Measurements from ENCODE around the gene NTSR2.

Gene NTSR2

DNA sequence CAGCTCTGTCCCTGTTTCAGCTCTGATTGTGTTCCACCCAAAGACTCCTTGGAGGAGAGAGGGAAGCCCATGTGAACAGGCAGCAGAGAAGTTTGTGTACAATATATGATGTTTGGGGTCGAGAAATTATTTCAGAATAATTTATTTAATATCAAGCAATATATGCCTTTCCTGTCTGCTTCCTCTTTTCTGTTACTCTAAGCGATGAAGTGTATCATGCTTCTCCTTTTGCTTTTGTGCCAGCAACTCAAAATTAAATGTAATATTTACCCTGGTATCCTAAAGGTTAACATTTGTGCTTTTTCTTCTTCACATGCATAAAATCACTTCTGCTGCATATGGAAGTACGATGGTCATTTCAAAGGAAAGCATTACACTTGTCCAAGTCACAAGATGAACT lies 2.4 kb upstream of the NTSR2 start:
- TF ChIP-seq, protein P1, sequence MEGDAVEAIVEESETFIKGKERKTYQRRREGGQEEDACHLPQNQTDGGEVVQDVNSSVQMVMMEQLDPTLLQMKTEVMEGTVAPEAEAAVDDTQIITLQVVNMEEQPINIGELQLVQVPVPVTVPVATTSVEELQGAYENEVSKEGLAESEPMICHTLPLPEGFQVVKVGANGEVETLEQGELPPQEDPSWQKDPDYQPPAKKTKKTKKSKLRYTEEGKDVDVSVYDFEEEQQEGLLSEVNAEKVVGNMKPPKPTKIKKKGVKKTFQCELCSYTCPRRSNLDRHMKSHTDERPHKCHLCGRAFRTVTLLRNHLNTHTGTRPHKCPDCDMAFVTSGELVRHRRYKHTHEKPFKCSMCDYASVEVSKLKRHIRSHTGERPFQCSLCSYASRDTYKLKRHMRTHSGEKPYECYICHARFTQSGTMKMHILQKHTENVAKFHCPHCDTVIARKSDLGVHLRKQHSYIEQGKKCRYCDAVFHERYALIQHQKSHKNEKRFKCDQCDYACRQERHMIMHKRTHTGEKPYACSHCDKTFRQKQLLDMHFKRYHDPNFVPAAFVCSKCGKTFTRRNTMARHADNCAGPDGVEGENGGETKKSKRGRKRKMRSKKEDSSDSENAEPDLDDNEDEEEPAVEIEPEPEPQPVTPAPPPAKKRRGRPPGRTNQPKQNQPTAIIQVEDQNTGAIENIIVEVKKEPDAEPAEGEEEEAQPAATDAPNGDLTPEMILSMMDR (conservative IDR thresholded peaks at IDR 0.05; ENCODE audit: low read length), result no peak
- no peak overlapping the region for H3K4me3 ChIP-seq (ENCODE audit: low read length)
- no peak for DNase-seq (ENCODE audit: low read depth)

DNA sequence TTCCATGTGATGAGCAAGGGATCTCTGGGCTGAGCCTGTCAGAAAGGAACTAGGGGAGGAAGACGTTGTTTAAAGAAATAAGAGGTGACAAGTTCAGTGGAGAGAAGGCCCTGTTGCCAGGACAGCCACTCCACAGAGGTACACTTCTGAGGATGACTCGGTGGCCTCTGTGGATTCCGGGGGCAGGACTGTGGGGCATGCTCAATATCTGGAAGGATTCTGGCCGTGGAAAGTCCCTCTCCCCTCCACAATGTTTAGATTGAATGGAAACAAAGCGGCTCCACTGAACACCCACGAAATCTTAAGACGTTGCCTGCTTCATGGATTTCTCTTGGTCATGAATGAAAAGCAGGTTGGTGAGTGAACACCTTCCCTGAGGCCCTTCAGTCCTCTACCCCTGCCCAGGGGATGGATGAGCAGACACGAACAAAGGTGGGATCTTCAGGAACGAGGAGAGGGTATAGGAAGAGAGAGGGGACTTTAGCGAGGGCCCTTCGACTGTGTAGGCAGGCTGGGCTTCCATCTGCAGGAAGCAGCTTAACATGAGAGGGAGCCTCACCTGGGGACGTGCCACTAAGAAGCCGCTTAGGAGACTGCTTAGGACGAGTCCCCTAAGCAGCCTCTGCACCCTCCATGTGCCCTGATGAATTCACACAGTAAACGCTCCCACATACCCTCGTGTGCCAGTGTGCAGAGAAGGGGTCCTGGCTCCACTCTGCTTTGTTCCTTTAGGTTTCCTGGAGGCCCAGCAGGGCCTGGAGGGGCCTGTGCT lies 1.9 kb downstream of the NTSR2 start:
- DNase-seq (ENCODE audit: low read depth), result no peak
- TF ChIP-seq, protein P1 (conservative IDR thresholded peaks at IDR 0.05; ENCODE audit: low read length), result no peak
- H3K4me3 ChIP-seq (ENCODE audit: low read length), result no peak overlapping the region

DNA sequence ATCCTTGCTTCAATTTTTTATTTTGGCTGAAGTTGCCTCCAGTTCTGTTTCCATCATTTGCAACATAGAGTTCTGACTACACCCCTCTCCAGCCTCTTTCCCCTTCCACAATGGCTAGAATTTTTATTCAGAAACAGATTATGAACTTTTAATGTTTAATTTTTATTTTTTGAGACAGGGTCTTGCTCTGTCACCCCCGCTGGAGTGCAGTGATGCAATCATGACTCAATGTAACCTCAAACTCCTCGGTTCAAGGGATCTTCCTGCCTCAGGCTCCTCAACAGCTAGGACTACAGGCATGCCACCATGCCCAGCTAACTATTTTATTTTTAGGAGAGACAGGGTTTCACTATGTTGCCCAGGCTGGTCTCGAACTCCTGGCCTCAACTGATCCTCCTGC lies 2.8 kb downstream of the NTSR2 start:
- TF ChIP-seq, protein P1 (conservative IDR thresholded peaks at IDR 0.05; ENCODE audit: low read length), result no peak
- no peak for DNase-seq (ENCODE audit: low read depth)
- no peak overlapping the region for H3K4me3 ChIP-seq (ENCODE audit: low read length)

DNA sequence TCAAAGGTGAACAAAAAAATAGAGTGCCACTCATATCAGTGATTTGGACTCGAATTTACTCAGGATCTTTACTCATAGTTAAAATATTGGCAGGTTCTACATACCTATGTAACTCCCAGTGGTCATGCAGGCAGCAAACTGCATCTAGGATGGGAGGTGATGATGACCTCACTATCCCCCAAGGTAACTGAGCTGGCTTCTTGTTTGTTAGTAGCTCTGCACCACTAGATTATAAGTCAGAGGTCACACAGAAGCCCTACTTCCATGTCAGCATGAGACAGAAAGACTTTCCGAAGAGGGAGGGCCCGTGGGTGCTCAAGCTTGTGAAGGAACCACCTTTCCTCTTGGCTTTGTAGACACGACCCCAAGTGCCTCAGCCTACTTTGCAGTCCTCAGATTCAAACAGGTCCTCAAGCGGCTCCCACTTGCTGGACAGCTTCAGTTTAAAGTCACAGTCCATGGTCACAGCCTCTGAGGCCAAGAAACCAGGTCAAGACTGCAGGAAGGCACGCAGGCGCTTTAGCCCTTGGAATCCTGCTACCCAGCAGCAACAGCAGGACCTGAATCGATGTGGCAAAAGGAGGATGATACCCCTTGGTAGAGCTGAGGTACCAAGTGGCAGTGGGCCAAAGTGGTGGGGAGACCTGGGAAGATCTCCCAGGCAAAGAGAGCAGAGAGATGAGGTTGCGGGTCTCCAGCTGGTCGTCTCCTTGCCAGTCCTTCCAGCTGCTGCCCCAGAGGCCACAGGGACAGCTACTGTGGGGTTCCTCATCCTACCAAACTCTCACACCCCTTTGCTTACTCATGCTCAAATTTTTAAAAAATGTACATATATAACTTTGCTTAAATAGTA lies 4.3 kb downstream of the NTSR2 start:
- DNase-seq (ENCODE audit: low read depth), result no peak
- no peak overlapping the region for H3K4me3 ChIP-seq (ENCODE audit: low read length)
- TF ChIP-seq, protein P1 (conservative IDR thresholded peaks at IDR 0.05; ENCODE audit: low read length), result no peak

DNA sequence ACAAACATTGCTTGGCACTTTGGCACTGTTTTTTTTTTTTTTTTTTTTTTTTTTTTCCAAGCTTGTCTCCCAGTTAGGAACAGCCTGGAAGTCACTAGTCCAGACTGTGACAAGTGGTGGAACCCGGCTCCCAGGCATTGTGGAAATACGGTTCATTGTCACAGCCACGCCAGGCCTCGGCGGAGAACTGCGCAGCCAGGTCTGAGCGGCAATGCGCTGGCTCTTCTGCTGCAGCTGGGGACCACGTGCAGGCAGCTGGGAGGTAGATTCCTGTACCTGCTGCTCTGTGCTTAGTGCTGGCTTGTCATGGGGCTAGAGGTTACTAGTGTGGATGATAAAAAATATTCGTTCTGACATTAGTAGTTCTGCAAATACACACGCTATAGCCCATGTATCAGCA lies 5.0 kb downstream of the NTSR2 start:
- no peak for DNase-seq (ENCODE audit: low read depth)
- H3K4me3 ChIP-seq (ENCODE audit: low read length), result no peak overlapping the region
- TF ChIP-seq, protein P1 (conservative IDR thresholded peaks at IDR 0.05; ENCODE audit: low read length), result no peak

DNA sequence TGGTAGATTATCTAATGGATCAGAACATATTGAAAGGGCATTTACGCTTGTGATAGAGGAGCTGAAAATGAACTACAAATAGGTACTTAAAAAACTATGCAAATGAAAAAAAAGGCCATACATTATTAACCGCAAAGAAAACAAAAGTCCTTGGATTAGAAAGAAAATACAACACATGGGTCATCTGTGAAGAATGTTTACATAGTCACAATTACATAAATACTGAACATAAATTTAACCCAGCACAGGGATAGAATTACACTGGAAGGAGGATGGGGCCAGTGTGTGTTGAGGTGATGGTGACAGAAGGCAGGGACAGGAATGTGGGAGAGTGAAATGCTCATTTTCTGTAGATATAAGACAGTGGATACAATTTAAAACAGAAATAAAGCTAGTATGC lies 6.6 kb downstream of the NTSR2 start:
- TF ChIP-seq, protein P1 (conservative IDR thresholded peaks at IDR 0.05; ENCODE audit: low read length), result no peak
- DNase-seq (ENCODE audit: low read depth), result no peak
- H3K4me3 ChIP-seq (ENCODE audit: low read length), result no peak overlapping the region
